Trophoblast cell (in vitro differentiated cells and primary cell): ENCODE results near the gene INSIG1.

Experiments
- DNase-seq, 2 donors: peaks; one replicate each; pipeline ENCODE4 v3.0.0-alpha.2; 2016
- H2AFZ ChIP-seq: 2 replicates; pipeline ENCODE4 v1.6.1; 2013; ENCODE audit warnings: low read length, moderate library complexity, mild to moderate bottlenecking; ENCODE audit not compliant: insufficient read depth, poor library complexity
- H2AK5ac ChIP-seq: 2 replicates; pipeline ENCODE4 v1.6.1; 2013; ENCODE audit warnings: mild to moderate bottlenecking, low read length
- H2BK120ac ChIP-seq: 2 replicates; pipeline ENCODE4 v1.6.1; 2013; ENCODE audit warnings: low read length, mild to moderate bottlenecking, moderate library complexity; ENCODE audit not compliant: insufficient read depth, poor library complexity
- H2BK12ac ChIP-seq: 2 replicates; pipeline ENCODE4 v1.6.1; 2013; ENCODE audit warnings: mild to moderate bottlenecking, low read length, moderate library complexity
- H2BK5ac ChIP-seq: 2 replicates; pipeline ENCODE4 v1.6.1; 2013; ENCODE audit warnings: low read length, low read depth, moderate library complexity, mild to moderate bottlenecking; ENCODE audit not compliant: poor library complexity
- H3K14ac ChIP-seq: 2 replicates; pipeline ENCODE4 v1.6.1; 2013; ENCODE audit warnings: mild to moderate bottlenecking, low read length
- H3K18ac ChIP-seq: 2 replicates; pipeline ENCODE4 v1.6.1; 2013; ENCODE audit warnings: mild to moderate bottlenecking, low read length
- H3K23ac ChIP-seq: 2 replicates; pipeline ENCODE4 v1.6.1; 2013; ENCODE audit warnings: low read length
- H3K27ac ChIP-seq: 2 replicates; pipeline ENCODE4 v1.5.1; 2013; ENCODE audit warnings: low read depth, mild to moderate bottlenecking, inconsistent platforms, low read length, moderate library complexity
- H3K27me3 ChIP-seq: 2 replicates; pipeline ENCODE4 v1.6.1; 2013; ENCODE audit warnings: inconsistent platforms, mild to moderate bottlenecking, low read length, moderate library complexity; ENCODE audit not compliant: insufficient read depth
- H3K36me3 ChIP-seq, 2 experiments: 1 replicate in 1 of 2; 2 replicates in 1 of 2; pipeline ENCODE4 v1.6.1; 2013; ENCODE audit warnings: low read length in 2 of 2, mild to moderate bottlenecking in 2 of 2, moderate library complexity in 1 of 2; ENCODE audit not compliant: insufficient read depth in 2 of 2, control insufficient read depth in 1 of 2
- H3K4ac ChIP-seq: 2 replicates; pipeline ENCODE4 v1.6.1; 2013; ENCODE audit warnings: low read depth, mild to moderate bottlenecking, low read length, moderate library complexity
- H3K4me1 ChIP-seq, 2 experiments: 1 replicate in 1 of 2; 2 replicates in 1 of 2; pipeline ENCODE4 v1.6.1; 2013; ENCODE audit warnings: low read length in 2 of 2, mild to moderate bottlenecking in 2 of 2, moderate library complexity in 1 of 2; ENCODE audit not compliant: insufficient read depth in 2 of 2, control insufficient read depth in 1 of 2
- H3K4me2 ChIP-seq: 2 replicates; pipeline ENCODE4 v1.6.1; 2013; ENCODE audit warnings: inconsistent platforms, mild to moderate bottlenecking, low read length, moderate library complexity
- H3K4me3 ChIP-seq: 2 replicates; pipeline ENCODE4 v1.5.1; 2013; ENCODE audit warnings: mild to moderate bottlenecking, low read depth, low read length, inconsistent platforms
- H3K79me1 ChIP-seq: one replicate; pipeline ENCODE4 v1.6.1; 2013; ENCODE audit warnings: low read length
- H3K79me2 ChIP-seq: 2 replicates; pipeline ENCODE4 v1.6.1; 2013; ENCODE audit warnings: low read length, mild to moderate bottlenecking; ENCODE audit not compliant: control insufficient read depth, insufficient read depth, poor library complexity
- H3K9ac ChIP-seq: 2 replicates; pipeline ENCODE4 v1.6.1; 2013; ENCODE audit warnings: mild to moderate bottlenecking, low read length
- H3K9me3 ChIP-seq: 2 replicates; pipeline ENCODE4 v1.6.1; 2013; ENCODE audit warnings: low read depth, mild to moderate bottlenecking, control low read depth, inconsistent platforms, low read length; ENCODE audit not compliant: insufficient read depth
- H4K12ac ChIP-seq: 2 replicates; pipeline ENCODE4 v1.6.1; 2013; ENCODE audit warnings: low read depth, mild to moderate bottlenecking, low read length, moderate library complexity
- H4K8ac ChIP-seq: 2 replicates; pipeline ENCODE4 v1.6.1; 2013; ENCODE audit warnings: low read depth, mild to moderate bottlenecking, low read length, moderate library complexity
- H4K91ac ChIP-seq: one replicate; pipeline ENCODE4 v1.6.1; 2013; ENCODE audit warnings: low read depth, mild to moderate bottlenecking, low read length, moderate library complexity
- WGBS: extraction: QIAGEN DNeasy Blood & Tissue Kit; methylation state at CpG from one replicate; pipeline ENCODE4 v1.1.7; 2013; ENCODE audit warnings: missing lambda C conversion rate; ENCODE audit not compliant: insufficient read length, insufficient coverage; ENCODE audit errors: extremely low coverage; 5-methylcytosine and 5-hydroxymethylcytosine counted together

Gene INSIG1

GRCh38 chr7:155345490-155345889, 47.8 kb downstream of the INSIG1 start:
- no peaks in the 10 kb centered on the region for H3K36me3 ChIP-seq
- no peak overlapping the region for H2AFZ ChIP-seq
- H2BK120ac ChIP-seq, result no peak overlapping the region
- no peak overlapping the region for H3K23ac ChIP-seq
- no peak overlapping the region for H2BK12ac ChIP-seq
- H3K4me1 ChIP-seq, result no peaks in the 10 kb centered on the region
- no peak overlapping the region for H2AK5ac ChIP-seq
- no peak overlapping the region for H3K4me3 ChIP-seq
- no peaks in the 10 kb centered on the region for H3K27me3 ChIP-seq
- no peak overlapping the region for H4K91ac ChIP-seq
- H3K14ac ChIP-seq, result no peak overlapping the region
- no peak overlapping the region for H3K4ac ChIP-seq
- no peak overlapping the region for H3K18ac ChIP-seq
- H4K8ac ChIP-seq, result no peak overlapping the region
- H4K12ac ChIP-seq, result no peak overlapping the region
- H3K79me1 ChIP-seq, result peaks cover 3% of the 10 kb centered on the region
- no peaks in the 10 kb centered on the region for H3K79me2 ChIP-seq
- H3K9ac ChIP-seq, result no peak overlapping the region
- no peak overlapping the region for H3K4me2 ChIP-seq
- no peak for DNase-seq
- no peak overlapping the region for H2BK5ac ChIP-seq
- H3K9me3 ChIP-seq, result peaks cover 7% of the 10 kb centered on the region
- WGBS, result no CpG with 5 or more reads among the region's 2 CpGs
- H3K27ac ChIP-seq, result no peak overlapping the region

GRCh38 chr7:155346285-155346684, 48.6 kb downstream of the INSIG1 start:
- Histone ChIP-seq H3K18ac (no peak overlapping the region), H3K14ac (no peak overlapping the region), H4K12ac (no peak overlapping the region), H3K9me3 (peaks cover 3% of the 10 kb centered on the region), H4K8ac (no peak overlapping the region), H2BK5ac (no peak overlapping the region), H3K4me3 (no peak overlapping the region), H2AK5ac (no peak overlapping the region), H3K79me2 (no peaks in the 10 kb centered on the region), H3K79me1 (peaks cover 3% of the 10 kb centered on the region), H2BK120ac (no peak overlapping the region), H3K23ac (no peak overlapping the region), H3K4me2 (no peak overlapping the region), H3K4ac (no peak overlapping the region), H4K91ac (no peak overlapping the region), H3K4me1 (no peaks in the 10 kb centered on the region), H3K27me3 (no peaks in the 10 kb centered on the region), H2AFZ (no peak overlapping the region), H3K36me3 (no peaks in the 10 kb centered on the region), H3K27ac (no peak overlapping the region), H3K9ac (no peak overlapping the region), H2BK12ac (no peak overlapping the region)
- DNase-seq, result no peak
- WGBS, result no CpG with 5 or more reads among the region's 1 CpG

GRCh38 chr7:155348806-155349205, 51.1 kb downstream of the INSIG1 start:
- no peak overlapping the region for H4K91ac ChIP-seq
- no peak overlapping the region for H4K8ac ChIP-seq
- H3K36me3 ChIP-seq, result no peaks in the 10 kb centered on the region
- no peaks in the 10 kb centered on the region for H3K9me3 ChIP-seq
- H2BK5ac ChIP-seq, result no peak overlapping the region
- H3K9ac ChIP-seq, result no peak overlapping the region
- H3K79me2 ChIP-seq, result no peaks in the 10 kb centered on the region
- no peaks in the 10 kb centered on the region for H3K4me1 ChIP-seq
- H2AK5ac ChIP-seq, result no peak overlapping the region
- no peak overlapping the region for H3K23ac ChIP-seq
- no peaks in the 10 kb centered on the region for H3K27me3 ChIP-seq
- no peak overlapping the region for H3K27ac ChIP-seq
- no peak overlapping the region for H3K14ac ChIP-seq
- no peak overlapping the region for H2BK12ac ChIP-seq
- no peak overlapping the region for H3K4ac ChIP-seq
- H4K12ac ChIP-seq, result no peak overlapping the region
- no peak overlapping the region for H3K4me2 ChIP-seq
- no peak overlapping the region for H3K4me3 ChIP-seq
- WGBS, result no CpG with 5 or more reads among the region's 2 CpGs
- H2AFZ ChIP-seq, result no peak overlapping the region
- H3K79me1 ChIP-seq, result peaks cover 3% of the 10 kb centered on the region
- DNase-seq, result no peak
- H2BK120ac ChIP-seq, result no peak overlapping the region
- no peak overlapping the region for H3K18ac ChIP-seq

- Histone ChIP-seq H3K27me3 (no peaks in the 10 kb centered on the region), H4K12ac (no peak overlapping the region), H3K79me1 (peaks cover under 1% of the 10 kb centered on the region), H3K4me3 (no peak overlapping the region), H3K9me3 (peaks cover 6% of the 10 kb centered on the region), H3K23ac (no peak overlapping the region), H3K4me1 (no peaks in the 10 kb centered on the region), H3K27ac (no peak overlapping the region), H2AFZ (no peak overlapping the region), H4K8ac (no peak overlapping the region), H3K14ac (no peak overlapping the region), H3K79me2 (no peaks in the 10 kb centered on the region), H4K91ac (no peak overlapping the region), H2BK120ac (no peak overlapping the region), H3K4ac (no peak overlapping the region), H3K4me2 (no peak overlapping the region), H3K18ac (no peak overlapping the region), H3K9ac (no peak overlapping the region), H2BK5ac (no peak overlapping the region), H2AK5ac (no peak overlapping the region), H2BK12ac (no peak overlapping the region), H3K36me3 (no peaks in the 10 kb centered on the region)
- no CpG with 5 or more reads among the region's 49 CpGs for WGBS
- peak; percentile 58 to 82 for DNase-seq
Measured at GRCh38 chr7:155349601-155350331, 52.1 kb downstream of the INSIG1 start.
